NCI-H2029 (cell line): ENCODE measurements around the gene PLD2.

Experiments used
- DNase-seq: peaks from one replicate; lab custom pipeline; 2025; lab: John Stamatoyannopoulos, UW

The PLD2 gene

GRCh38 chr17:4833941-4834680 lies 27.2 kb downstream of the PLD2 start:
- no peak for DNase-seq

DNA sequence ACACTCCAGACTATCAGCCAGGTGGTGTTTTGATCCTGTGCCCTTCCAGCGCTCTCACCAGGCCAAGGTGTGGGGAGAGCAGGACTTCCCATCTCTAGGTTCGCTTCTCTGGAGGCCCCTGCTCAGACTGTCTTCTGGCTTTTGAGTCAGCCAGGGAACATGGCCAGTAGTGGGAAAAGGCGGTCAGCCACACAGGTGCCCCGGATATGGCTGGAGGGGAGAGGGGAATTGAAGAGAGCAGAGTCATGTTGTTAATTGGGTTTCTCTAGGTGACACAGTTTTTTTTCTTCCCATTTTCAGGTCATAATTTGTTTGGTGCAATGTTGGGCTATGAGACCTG lies 27.7 kb downstream of the PLD2 start:
- DNase-seq, result no peak

GRCh38 chr17:4836221-4836620 lies 29.3 kb downstream of the PLD2 start:
- DNase-seq, result no peak

- DNase-seq, result no peak
These were observed 30.7 kb downstream of the PLD2 start for GRCh38 chr17:4837471-4838308.

DNA sequence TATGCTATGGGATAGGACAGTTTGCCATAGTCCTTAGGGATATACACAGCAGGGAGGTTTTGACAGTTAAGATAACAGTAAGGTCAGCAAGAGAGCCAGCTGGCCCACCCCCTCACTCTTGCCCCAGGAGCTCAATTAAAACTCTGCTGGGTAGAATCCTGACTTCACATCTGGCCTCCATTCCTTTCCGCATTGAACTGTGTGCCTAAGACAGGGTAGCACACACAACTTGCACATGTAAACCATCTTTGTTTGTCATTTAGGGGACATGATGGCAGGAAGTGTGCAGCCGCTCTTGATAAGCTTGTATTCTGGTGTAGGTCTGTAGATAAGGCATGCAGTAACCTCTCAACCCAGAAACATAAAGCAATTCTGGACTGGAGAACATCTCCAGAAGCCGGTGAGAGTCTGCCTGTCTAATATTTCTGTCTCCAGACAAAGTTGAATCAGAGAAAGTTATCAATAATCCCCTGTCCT lies 31.4 kb downstream of the PLD2 start:
- no peak for DNase-seq

DNA sequence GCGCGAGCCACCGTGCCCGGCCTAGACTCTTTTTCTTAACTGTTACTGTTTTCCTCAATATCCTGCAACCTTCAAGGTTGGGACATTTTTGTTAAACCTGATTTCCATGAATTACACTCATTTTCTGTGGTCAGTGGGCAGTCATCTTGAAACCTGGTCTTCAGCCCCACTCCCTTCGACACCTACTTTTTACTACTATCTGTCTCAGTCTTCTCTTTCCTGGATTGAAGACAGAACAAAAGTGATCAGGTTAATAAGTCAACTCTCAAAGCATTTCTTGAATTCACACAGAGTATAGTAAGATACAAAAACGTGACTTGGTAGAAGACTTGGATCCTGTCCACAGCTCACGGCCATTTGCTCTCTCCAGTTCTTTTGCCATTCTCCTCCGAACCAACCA lies 32.3 kb downstream of the PLD2 start:
- no peak for DNase-seq

DNA sequence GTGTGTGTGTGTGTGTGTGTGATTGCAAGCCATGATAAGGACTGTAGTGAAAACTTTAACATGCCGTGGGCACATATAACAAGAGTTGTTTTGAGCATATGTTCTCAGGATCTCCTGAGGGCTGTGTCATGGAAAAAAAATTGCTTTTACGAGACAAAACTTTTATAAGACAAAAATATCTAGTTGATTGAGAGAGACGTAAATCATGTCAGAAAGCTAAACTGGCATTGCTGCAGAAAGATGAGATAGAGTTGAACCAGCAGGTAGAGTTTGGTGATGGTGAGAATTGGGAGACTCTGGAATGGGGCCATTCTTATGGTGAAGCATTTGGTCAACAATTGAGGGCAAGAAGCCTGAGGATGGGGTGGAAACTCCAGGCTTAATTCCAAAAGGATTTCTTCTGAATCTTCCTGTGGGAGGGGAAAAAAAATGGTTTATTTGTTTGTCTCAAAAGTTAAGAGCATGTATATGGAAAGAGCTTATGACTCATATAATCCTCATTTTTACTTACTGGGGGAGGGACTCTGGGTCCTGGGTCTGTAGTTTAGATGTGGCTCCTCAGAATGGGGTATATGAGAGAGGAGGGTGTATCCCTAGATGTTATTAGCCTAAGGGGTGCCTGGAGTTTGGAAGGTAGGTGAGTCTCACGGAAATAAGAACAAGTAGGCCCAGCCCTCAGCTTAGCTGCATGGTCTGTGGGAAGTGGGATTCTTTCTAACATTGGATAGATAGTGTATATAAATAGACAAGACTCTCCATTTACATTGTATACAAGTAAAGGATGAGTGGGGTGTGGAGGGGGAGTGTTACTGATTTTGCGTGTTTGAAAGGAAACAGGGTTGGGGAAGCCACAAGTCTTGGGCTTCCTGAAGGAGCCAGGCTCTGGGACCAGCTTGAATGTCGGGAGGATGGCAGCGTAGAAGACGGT lies 33.3 kb downstream of the PLD2 start:
- no peak for DNase-seq

- no peak for DNase-seq
These were observed 33.9 kb downstream of the PLD2 start for GRCh38 chr17:4840893-4841242.

- DNase-seq, result no peak
These were observed 35.4 kb downstream of the PLD2 start for GRCh38 chr17:4842376-4842775.

- DNase-seq, result no peak
These were observed 36.5 kb downstream of the PLD2 start for GRCh38 chr17:4843321-4844000.

- DNase-seq, result no peak
These were observed 38.2 kb downstream of the PLD2 start for GRCh38 chr17:4845118-4845517.

DNA sequence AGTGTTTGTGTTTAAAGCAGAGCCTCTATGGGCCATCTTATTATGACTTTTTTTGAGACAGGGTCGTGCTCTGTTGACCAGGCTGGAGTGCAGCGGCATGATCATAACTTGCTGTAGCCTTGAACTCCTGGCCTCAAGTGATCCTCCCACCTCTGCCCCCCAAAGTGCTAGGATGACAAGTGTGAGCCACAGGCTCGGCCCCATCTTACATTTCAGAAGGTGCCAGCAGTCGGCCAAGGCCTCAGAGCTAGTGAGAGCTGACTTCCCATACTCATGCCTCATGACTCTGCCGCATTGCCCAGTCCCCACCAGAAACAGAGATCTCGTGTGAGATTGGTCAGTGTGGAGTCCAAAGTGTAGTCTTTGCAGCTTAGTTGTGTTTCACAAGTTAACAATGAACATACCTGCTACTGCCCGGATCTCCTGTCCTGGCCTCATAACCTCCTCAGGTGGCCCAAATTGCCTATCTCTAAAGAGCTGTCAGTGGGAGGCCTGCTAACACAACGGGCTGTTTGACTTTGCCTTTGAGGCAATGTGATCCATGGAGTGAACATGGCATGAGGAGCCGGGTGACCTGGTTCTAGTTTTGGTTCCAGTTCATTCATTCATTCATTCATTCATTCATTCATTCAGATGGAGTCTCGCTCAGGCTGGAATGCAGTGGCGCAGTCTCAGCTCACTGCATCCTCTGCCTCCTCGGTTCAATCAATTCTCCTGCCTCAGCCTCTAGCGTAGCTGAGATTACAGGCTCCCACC lies 39.9 kb downstream of the PLD2 start:
- DNase-seq, result no peak

GRCh38 chr17:4849011-4849536 lies 42.1 kb downstream of the PLD2 start:
- DNase-seq, result no peak

DNA sequence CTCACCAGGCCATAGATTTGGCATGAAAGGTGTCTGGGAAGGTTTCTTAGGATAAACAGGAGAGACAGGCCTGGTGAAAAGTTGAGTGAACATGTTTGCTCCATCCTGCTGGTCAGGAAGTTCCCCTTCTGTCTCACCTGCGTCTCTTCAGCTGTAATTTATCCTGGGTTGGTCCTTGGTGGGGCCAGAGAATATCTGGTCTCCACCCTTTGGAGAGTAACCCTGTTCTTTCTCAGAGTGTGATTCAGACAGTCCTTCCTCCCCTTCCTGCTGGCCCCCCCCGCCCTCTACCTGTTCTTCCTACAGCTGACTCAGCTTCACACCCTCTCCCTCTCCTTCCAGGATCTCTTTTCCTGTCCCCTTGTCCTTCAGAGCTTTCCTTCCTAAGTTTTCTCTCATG lies 43.3 kb downstream of the PLD2 start:
- DNase-seq, result no peak

DNA sequence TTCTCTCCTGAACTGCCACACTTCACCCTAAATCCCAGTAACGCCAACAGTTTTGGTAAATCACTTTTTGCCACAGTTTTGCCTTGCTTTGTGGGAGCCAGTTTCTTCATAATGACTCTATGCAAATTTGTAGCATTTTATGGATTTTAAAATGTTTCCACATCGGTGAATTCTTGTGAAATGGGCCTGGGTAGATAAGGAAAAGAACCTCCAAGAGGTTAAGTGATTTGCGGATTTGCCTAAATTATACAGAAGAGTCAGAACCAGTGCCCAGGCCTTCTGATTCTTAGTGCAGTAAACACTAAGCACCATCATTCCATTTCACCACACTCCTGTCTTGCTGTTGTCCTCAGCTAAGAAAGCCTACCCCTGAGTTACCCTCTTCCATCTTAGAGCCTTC lies 44.1 kb downstream of the PLD2 start:
- no peak for DNase-seq

DNA sequence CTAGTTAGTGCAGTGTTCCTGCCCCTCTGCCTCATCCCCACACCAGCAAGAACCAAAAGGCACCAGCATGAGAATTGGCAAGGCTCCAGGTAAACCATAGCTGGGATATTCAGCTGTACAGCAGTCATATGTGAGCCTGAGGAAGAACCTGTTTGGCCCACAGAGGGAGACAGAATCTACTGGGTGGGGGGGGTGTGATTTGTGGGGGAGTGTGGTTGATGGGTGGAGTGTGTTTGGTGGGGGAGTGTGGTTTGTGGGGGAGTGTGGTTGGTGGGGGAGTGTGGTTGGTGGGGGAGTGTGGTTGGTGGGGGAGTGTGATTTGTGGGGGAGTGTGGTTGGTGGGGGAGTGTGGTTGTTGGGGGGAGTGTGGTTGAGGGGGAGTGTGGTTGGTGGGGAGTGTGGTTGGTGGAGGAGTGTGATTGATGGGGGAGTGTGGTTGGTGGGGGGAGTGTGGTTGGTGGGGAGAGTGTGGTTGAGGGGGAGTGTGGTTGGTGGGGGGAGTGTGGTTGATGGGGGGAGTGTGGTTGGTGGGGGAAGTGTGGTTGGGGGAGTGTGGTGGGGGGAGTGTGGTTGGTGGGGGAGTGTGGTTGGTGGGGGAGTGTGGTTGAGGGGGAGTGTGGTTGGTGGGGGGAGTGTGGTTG lies 45.7 kb downstream of the PLD2 start:
- DNase-seq, result no peak

- no peak for DNase-seq
These were observed 46.3 kb downstream of the PLD2 start for GRCh38 chr17:4853208-4853671.

GRCh38 chr17:4854111-4854681 lies 47.2 kb downstream of the PLD2 start:
- DNase-seq, result no peak

GRCh38 chr17:4856271-4856936 lies 49.5 kb downstream of the PLD2 start:
- DNase-seq, result no peak
